B cell (primary cell): ENCODE data around the gene SRSF2.

Experiments used
- EZH2 ChIP-seq: IDR thresholded peaks from 2 replicates; pipeline ENCODE4 v1.6.1; 2012; ENCODE audit warnings: borderline replicate concordance, low read depth, mild to moderate bottlenecking, moderate library complexity, low read length; ENCODE audit not compliant: insufficient read depth, poor library complexity, severe bottlenecking
- TF ChIP-seq, protein P1 (sequence below): fragments of 200-600 bp; IDR thresholded peaks from one replicate; pipeline ENCODE4 v1.8.0; 2022; ENCODE audit warnings: antibody characterized with exemption, mild to moderate bottlenecking

DNA sequence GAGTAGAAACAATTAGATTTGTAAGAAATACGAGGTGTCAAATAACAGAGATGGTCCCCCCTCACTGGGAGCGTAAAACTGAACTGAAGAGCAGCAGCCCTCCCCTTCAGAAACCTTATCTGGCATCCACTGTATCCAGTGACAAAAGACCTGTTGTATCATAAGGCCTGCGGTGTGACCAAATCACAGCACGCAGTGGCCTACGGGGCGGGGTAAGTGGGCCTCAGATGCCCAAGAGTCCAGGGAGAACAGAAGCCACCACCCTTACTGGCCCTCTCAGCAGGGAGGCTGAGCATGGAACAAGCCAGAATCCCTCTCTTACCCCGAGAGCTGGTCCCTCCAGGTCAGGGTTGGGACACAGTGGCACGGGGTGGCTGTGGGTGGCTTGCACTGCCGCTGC is 16.2 kb downstream of the SRSF2 start:
- TF ChIP-seq, protein P1, sequence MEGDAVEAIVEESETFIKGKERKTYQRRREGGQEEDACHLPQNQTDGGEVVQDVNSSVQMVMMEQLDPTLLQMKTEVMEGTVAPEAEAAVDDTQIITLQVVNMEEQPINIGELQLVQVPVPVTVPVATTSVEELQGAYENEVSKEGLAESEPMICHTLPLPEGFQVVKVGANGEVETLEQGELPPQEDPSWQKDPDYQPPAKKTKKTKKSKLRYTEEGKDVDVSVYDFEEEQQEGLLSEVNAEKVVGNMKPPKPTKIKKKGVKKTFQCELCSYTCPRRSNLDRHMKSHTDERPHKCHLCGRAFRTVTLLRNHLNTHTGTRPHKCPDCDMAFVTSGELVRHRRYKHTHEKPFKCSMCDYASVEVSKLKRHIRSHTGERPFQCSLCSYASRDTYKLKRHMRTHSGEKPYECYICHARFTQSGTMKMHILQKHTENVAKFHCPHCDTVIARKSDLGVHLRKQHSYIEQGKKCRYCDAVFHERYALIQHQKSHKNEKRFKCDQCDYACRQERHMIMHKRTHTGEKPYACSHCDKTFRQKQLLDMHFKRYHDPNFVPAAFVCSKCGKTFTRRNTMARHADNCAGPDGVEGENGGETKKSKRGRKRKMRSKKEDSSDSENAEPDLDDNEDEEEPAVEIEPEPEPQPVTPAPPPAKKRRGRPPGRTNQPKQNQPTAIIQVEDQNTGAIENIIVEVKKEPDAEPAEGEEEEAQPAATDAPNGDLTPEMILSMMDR: no peak
- TF ChIP-seq EZH2: no peak
